Femur (tissue), 1 donor: ENCODE results near the gene PRDM7.
A peak's percentile ranks its signal among the peaks of the same experiment; 100 is the strongest.

Experiments used
- DNase-seq: peaks from one replicate; pipeline ENCODE4 v3.0.0-alpha.2; 2017

PRDM7 gene

GRCh38 chr16:90033387-90033786, 43.7 kb downstream of the PRDM7 start:
- no peak for DNase-seq

GRCh38 chr16:90032674-90033331, 44.3 kb downstream of the PRDM7 start:
- peak; percentile 29 for DNase-seq

GRCh38 chr16:90031931-90032673, 45.0 kb downstream of the PRDM7 start:
- DNase-seq = peak; percentile 57

- no peak for DNase-seq
Measured at GRCh38 chr16:90031186-90031930, 45.8 kb downstream of the PRDM7 start.

- no peak for DNase-seq
Measured at GRCh38 chr16:90028985-90029384, 48.1 kb downstream of the PRDM7 start.

- no peak for DNase-seq
Measured at GRCh38 chr16:90027611-90028010, 49.5 kb downstream of the PRDM7 start.

- no peak for DNase-seq
Measured at GRCh38 chr16:90026135-90026534, 51.0 kb downstream of the PRDM7 start.

- DNase-seq = no peak
Measured at GRCh38 chr16:90023078-90023447, 54.1 kb downstream of the PRDM7 start.

- DNase-seq = peak; percentile 93
Measured at GRCh38 chr16:90022209-90023077, 54.7 kb downstream of the PRDM7 start.

GRCh38 chr16:90020838-90021382, 56.2 kb downstream of the PRDM7 start:
- no peak for DNase-seq

GRCh38 chr16:90020260-90020837, 56.8 kb downstream of the PRDM7 start:
- no peak for DNase-seq

GRCh38 chr16:90019543-90020259, 57.4 kb downstream of the PRDM7 start:
- DNase-seq = no peak

GRCh38 chr16:90018652-90019542, 58.2 kb downstream of the PRDM7 start, which contains the start of gene DBNDD1:
DBNDD1 (minus strand) TSS chr16:90019456; CDS start chr16:90019341, 115 bp downstream.
- DNase-seq = no peak

- no peak for DNase-seq
Measured at GRCh38 chr16:90018297-90018651, 58.9 kb downstream of the PRDM7 start.

GRCh38 chr16:90016339-90016950, 60.7 kb downstream of the PRDM7 start:
- DNase-seq = no peak

- DNase-seq = no peak
Measured at GRCh38 chr16:90015586-90016338, 61.4 kb downstream of the PRDM7 start.

GRCh38 chr16:90012991-90013745, 64.0 kb downstream of the PRDM7 start:
- no peak for DNase-seq

GRCh38 chr16:90011908-90012501, 65.1 kb downstream of the PRDM7 start:
- no peak for DNase-seq
